GM19023 (cell line): ENCODE results near the gene SDK1.

Source experiments
- ATAC-seq: cut with Tn5 transposase; IDR thresholded peaks from one replicate; pipeline ENCODE4 v1.9.1; 2021; ENCODE audit warnings: mild to moderate bottlenecking, moderate library complexity; ENCODE audit not compliant: unreplicated experiment

The SDK1 gene

DNA sequence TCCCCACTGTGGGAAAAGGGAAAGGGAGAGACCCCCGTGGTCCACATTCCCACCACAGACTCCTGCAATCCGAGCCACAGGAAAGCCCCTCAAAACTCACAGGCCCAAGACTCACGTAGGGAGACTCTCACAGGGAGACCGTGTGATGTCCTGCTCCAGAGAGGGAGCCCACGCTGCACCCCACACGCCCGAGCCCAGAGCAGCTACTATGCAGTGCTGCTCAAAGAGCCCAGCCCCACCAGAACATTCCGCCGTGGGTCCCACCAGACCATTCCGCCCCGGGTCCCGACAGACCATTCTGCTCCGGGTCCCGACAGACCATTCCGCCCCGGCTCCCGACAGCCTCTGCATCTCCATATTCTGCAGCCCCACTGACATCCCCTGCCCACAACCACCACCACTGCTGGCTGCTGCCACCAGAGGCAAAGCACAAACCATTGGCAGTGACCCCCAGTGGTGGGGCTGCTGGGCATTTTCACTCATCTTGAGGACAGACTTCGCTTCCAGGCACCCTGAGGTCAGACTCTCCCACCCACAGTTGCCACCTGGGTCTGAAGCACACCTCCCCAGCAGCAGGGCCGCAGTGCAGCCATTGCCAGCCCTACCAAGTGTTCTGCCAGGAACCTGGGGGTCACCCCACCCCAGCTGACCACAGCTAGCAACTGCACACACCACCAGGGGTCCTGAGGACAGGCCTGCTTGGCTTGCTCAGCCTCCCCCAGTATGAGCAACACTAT lies 755.7 kb downstream of the SDK1 start:
- no peak for ATAC-seq

DNA sequence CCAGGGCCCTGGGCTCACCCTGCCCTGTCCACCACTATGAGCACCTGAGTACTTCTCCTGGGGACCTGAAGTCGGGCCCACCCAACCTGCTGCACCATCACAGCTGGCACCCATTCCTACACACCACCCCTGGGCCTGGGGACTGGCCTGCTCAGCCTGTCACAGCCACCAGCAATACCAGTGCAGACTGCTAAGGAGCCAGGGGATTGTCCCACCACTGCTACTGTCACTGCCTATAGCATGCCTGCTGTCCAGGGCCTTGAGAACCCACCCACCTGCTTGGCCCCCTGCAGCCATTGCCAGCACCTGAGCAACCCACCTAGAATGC lies 756.2 kb downstream of the SDK1 start:
- no peak for ATAC-seq

DNA sequence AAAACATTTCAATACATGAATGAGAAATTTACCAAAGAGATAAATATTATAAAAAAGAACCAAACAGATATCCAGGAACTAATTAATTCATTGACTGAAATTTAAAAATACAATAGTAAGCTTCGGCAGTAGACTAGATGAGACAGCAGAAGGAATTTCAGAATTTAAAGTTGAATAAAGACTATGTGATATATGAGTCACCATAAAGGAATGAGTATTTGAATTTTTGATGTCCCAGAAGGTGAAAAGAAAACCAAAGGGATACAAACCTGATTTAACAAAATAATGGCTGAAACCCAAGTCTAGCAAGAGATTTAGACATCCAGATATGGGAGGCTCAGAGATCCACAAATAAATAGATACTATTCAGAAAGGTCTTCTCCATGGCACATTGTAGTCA lies 757.1 kb downstream of the SDK1 start:
- ATAC-seq = no peak

DNA sequence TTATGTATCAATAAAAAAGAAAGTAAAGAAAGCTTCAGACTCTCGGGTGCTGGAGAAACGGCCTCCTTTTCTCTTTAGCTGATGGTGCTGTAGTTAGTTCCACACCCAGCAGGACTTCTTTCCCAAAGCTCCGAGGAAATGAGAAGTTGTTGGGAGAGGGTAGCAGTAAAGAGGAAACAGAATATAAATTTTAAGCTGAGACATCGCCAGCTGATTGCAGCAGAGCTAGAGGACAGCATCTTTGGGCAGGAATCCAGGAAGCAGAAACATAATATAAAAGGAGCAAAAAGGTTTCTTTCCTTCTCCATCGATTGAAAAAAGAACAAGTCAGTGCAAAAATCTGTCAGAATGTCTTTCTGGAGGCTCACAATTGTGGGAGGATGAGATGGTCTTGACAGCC lies 764.1 kb downstream of the SDK1 start:
- no peak for ATAC-seq

DNA sequence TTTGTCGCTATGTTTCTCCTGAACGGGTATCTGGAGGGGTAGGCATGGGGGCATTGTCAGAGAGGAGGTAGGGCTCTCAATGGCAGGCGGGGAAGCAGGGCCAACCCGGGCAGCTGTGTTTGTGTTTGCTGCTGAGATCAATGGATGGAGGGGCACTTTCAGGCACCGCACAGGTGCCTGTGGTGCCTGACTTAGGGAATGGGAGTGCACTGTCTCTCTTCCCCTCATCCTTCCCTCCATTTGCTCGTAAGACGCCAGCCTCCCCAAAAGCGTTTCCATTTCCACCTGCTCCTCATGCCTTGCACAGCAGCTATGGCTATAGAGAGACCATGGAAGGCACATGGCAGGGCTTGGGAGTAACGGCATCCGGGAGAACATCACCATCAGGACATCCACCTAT lies 765.2 kb downstream of the SDK1 start:
- no peak for ATAC-seq

DNA sequence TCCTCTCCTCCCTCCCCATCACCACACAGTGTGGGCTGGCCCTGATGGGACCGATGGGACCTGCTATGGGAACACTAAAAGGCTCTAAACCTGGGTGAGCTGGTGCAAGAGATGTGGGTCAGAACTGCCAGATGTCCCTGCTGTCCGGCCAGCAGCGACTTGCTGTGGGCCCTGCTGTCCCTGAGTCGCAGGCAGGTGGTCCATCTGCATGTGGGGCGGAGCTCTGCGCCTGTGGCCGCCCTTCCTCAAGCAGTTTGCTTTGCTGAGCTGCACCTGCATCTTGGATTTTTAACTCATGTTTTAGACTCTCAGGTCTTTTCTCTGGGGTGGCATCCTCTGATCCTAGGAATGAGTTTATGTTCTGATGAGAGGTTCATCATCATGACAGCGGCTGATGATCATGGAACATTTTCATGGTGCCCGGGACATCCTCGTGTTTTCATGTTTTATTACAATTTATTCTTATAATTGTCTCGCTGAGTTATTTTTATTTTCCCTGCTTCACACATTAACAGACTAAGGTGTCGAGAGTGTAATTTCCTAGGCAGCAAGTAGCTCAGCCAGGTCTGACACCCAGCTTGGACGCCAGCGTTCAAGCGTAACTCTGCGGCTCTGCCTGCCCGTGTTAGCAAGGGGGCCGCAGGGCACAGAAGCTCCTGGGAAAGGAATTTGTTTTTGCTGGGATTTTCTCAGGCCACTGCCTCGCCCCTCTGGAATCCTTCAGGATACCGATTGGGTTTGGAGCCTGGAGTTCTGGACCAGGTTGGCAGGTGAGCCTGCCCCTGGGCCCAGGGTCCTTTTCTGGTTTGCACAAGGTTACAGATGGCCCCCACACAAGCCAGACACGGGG lies 765.8 kb downstream of the SDK1 start:
- no peak for ATAC-seq

DNA sequence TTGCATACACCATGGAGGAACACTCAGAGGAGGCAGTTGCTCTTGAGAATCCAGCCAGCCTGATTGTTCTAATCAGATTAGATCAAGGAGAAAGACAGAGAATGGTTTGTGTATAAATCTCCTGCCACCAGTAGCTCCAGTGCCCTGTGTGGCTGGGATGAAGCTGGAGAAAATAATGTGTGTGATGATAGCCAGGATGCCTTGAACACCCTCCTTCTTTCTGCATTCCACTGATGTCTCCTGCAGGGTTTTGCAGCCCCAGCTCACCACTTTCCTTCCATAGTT lies 766.4 kb downstream of the SDK1 start:
- no peak for ATAC-seq

DNA sequence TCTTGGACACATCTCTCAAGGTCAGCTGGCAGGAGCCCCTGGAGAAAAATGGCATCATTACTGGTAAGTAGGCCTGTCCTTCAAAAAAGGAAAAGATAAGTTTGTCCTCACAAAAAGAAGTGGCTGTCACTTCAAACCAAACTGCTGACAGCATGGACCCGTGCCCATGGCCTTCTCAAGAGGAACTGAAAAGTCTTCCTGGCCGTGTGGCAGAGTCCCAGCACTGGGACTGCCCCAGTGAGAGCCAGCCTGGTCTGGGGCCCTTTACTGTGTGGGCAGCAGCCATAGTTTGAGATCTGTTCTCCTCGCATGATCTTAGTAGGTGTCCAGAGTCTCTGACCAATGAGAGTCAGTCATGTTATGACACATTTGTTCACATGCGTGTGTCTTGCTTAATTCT lies 766.8 kb downstream of the SDK1 start:
- no peak for ATAC-seq

DNA sequence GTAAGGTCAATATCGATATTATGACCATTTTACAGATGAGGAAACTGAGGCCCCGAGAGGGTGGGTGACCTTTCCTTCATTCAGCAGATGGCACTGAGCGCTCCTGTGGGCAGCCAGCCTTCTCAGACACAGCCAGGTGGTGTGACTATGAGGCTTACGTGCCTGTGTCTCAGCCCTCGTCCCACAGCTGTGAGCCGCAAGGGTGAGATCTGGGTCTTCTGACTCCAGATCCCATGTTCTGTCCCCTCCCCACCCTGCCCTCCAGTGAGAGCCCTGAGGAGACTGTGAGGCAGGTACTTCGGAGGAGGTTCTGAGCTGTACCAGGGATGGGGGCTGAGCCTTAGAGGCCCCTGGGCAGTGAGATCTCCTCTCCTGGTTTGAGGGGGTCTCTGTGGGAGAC lies 767.2 kb downstream of the SDK1 start:
- ATAC-seq = no peak

DNA sequence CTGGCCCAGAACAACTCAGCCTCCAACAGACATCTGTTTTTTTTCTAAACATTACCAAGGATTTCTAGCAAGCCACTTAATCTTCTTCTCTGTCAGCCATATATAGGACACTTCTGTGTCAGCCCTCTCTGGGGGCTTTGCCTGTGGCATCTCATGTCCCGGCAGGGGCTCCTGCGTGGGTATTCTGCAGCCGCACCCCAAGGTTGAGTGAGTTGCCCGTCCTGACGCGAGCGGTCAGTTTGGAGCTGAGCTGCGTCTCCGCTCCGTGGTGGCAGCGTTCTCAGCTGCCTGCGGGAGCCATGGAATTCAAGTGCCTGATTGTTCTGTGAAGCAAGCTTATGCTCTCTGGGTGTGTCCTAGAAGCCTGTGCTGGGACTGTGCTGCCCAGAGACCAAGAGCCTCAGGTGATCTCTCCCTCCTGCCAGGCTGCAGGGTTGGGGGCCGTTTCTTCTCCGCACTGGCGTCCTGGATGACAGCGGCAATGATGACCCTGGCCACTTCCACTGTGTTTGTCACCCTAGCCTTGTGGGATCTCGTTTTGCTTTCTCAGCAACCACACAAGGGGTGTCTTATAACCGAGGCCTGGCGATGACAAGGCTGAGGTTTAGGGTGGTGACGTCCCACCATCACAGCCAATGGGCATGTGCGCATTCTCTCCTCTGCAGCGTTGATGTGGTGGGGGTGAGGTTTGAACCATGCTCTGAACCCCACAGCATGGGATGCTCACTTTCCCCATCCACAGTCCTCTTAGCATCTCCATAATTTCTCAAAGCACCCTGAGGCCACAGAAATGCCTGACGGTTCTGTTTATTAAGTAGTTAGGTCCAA lies 768.4 kb downstream of the SDK1 start:
- ATAC-seq = no peak

DNA sequence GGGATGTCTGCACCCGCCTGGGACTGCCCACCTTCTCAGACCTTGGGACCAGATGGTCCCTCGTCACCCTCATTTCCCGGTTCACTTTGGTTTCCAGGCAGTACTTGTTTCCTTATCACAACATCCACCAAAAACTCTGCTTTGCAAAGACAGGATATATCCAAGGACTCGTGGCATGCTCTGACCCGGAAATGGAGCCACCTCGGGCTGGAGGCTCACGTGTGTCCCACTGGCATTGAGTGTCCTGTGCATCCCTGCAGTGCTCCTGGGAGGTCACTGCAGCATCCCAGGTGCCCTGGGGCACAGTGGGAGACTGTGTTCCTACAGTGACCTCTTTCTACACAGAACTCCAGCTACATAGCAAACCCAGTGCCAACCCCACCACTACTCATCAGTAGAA lies 769.2 kb downstream of the SDK1 start:
- ATAC-seq = no peak

DNA sequence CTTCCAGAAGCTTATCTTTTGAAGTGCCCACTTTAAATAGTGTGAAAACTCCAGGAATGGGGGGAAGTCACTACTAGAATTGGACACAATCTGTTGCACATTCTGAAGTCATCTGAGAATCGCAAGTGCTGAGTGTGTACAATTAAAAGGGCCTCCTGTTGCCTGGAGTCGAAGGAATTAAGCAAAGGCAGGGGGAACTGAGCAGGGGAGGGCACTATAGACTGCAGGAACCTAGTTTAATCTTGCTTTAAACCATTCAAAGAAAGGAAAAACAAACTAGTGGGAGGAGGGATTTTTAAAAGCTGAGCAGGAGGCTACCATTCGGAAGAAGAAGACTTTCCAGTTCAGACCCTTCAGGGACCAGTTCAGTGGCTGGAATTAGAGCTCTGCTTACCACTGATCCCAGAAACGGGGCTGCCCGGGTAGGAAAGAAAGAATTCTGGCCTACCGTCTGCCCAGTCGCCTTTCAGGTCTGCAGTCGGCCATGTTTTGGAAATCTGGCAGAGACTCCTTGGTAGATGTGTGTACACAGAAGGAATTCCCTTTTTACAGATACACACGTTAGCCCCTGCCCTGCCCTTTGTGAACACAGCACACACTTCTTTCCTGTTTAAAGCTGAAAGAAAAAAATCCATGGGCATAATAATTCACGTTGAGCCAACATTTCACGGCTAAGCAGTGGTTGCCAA lies 770.5 kb downstream of the SDK1 start:
- no peak for ATAC-seq

DNA sequence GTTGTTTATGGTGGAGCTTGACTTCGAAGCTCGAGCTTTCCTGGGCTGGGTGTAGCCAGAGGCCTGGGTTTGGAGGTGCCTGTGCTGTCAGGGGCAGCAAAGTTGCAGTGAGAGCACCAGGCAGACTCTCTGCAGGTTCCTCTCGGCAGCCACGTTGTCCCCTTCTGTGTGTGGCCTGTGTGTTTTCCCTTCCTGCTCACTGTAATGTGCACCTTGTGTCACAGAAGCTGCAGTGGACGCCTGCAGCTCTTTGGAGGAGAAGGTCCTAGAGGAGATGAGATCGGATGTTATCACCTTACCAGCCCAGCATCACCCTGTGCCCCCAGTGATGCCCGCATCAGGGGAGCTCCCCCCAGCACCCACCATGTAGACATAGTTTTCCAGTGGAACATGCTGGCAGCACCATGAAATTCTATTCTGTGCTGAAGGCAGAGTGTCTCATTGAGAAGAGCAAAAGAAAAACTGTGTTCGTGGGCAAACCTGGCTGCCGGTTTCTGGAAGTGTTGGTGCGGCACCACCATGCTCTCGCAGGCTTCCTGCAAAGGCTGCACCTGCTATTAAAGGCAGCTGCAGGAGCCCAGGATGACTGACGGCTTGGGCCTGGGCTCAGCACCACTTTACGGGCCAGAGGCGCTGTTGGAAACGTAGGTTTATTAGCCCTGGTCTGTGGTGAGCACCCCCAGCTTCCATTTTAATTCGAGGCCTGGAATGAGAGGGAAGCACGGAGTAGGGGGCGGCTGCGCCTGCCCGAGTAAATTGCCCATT lies 771.3 kb downstream of the SDK1 start:
- no peak for ATAC-seq

DNA sequence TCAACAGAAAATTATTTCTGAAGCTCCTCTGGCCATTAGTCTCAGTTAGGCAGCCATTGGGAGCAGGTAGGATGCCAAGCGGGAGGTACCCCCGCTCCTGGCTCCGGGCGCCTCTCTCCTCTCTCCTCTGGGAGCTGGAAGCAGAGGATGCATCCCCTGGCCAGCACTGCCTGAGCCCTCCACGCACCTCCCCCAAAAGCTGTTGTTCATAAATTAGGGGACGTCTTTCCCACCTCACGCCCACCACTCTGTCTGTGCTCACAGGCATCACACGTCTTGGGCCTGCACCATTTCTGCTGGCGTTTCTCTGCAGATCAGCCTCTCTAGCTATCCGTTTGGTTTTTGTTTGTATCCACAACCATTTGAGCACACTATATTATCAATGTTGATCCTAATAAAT lies 772.0 kb downstream of the SDK1 start:
- ATAC-seq = no peak

DNA sequence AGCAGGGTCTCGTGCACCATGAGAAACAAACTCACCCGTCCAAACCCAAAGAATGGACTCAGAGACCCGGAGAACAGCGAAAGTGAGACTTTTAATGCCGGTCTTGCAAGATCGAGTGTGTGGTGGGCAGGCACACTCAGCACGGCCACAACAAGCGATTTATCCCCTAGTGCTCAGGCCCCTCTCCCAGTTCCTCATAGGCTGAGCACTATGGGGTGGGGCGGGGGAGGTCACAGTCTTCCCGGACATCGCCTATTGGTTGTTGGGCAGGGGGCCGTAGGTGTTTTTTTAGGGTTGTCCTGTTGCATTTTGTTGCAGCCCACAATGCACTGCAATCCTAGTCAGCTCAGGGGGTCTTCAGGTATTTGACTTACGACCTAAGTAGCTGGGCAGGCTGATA lies 772.7 kb downstream of the SDK1 start:
- no peak for ATAC-seq

DNA sequence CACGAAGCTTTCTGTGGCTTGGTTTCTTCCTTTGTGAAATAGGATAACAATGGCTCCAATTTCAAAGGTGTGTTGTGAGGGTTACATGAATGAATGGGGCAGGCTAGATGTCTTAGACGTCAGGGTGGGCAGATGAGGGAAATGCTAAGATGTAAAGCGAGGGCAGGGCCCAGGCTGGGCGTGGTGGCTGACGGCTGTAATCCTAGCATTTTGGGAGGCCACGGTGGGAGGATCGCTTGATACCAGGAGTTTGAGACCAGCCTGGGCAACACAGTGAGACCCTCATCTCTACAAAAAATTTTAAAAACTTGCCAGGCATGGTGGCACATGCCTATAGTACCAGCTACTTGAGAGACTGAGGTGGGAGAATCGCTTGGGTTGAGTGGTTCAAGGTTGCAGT lies 773.4 kb downstream of the SDK1 start:
- ATAC-seq = no peak

DNA sequence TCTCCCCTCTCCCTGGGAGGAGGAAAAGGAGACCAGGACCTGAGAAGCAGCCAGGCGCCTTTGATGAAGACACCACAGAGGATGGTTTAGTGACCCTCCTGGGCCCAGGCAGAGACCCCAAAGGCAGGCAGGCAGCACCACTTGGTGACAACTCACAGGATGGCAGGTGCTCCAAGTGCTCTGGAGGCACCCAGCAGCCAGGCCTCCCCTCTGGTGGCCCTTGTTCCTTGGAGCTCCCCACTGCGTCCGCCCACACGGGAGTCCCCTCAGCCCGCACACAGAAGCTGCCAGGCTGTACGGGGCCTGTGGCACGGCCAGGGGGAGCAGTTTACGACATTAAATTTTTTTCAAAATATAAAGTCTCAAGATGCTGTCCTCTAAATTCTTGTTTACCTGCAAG lies 773.9 kb downstream of the SDK1 start:
- no peak for ATAC-seq

DNA sequence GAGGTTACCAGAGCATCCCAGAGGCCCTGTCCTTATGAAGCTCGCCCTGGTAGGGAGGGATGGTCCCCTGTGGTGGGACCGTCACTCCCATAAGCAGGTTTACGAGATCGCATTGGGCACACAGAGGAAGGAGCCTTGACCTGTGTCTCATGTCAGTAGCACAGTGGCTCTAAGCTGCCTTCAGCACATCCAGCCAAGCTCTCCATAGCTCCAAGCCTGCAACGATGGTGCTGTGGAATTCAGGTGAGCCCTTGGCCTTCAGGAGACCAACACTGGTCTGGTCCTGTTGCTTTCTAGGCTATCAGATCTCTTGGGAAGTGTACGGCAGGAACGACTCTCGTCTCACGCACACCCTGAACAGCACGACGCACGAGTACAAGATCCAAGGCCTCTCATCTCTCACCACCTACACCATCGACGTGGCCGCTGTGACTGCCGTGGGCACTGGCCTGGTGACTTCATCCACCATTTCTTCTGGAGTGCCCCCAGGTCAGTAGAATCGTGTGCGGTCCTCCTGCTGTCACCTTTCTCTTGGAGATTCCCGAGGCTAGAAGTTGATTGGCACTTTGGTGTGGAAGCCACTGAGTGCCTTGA lies 775.7 kb downstream of the SDK1 start:
- no peak for ATAC-seq

DNA sequence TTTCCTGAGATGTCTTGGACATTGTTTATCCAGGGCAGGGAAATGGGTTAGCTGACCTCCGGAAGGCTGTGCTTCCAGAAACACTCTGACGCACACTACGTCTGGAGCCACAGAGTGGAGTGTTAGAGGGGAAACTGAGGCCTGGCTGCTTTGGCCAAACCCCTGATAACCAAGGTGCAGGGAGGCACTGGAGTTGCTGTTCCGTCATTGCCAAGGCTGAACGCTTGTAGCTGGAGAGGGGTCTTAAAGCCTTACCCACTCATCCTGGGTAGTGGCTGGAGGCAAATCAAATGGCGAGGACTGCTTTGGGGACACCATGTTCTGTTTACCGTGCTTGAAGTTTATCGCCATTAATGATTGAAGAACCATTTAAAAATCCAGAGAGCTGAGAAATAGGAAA lies 776.9 kb downstream of the SDK1 start:
- no peak for ATAC-seq

DNA sequence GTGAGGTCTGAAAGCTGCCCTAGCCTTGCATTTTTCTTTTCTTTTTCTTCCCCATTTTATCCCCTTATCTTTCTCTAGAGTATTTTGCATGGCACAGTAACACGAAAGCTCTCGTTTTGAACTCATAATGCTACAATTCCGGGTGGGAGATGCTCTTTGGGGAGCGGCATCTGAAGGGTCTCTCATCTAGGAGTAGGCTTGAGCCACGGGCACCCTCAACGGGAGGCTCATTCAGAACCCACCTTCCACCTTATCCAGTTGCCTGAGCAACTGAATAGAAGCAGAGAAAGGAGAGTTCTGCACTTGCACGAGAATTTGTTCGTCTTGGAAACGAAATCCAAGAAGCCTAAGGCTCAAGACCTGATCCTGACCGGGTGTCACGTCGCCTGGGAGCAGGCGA lies 777.5 kb downstream of the SDK1 start:
- no peak for ATAC-seq
